ENCODE data around the gene ZSWIM6.
"Not testable (repeated sequence)": the region's sequence is repeated elsewhere in the genome, so short reads cannot be mapped to it uniquely, and the experiment has no call there.

The ZSWIM6 gene

GRCh38 chr5:61386045-61386800 lies 54.2 kb downstream of the ZSWIM6 start:
- Histone ChIP-seq H3K36me3 (ENCODE audit: insufficient read depth, low read length) (no peaks in the 10 kb centered on the region), H3K9me3 (ENCODE audit: control insufficient read depth, insufficient read depth, low read length) (no peaks in the 10 kb centered on the region), H3K9ac (ENCODE audit: low read depth, low read length) (no peak overlapping the region), H3K4me1 (ENCODE audit: insufficient read depth, low read length) (peaks cover 4% of the 10 kb centered on the region; the same call in 1 of the 2 replicates)

- Histone ChIP-seq H3K9me3 (ENCODE audit: control insufficient read depth, insufficient read depth, low read length) (no peaks in the 10 kb centered on the region), H3K9ac (ENCODE audit: low read depth, low read length) (no peak overlapping the region), H3K4me1 (ENCODE audit: insufficient read depth, low read length) (peaks cover 4% of the 10 kb centered on the region; the same call in 1 of the 2 replicates), H3K36me3 (ENCODE audit: insufficient read depth, low read length) (no peaks in the 10 kb centered on the region)
Observed at GRCh38 chr5:61389609-61390008, 57.6 kb downstream of the ZSWIM6 start.

- no peak overlapping the region for H3K9ac ChIP-seq (ENCODE audit: low read depth, low read length)
- H3K9me3 ChIP-seq (ENCODE audit: control insufficient read depth, insufficient read depth, low read length) = no peaks in the 10 kb centered on the region
- no peaks in the 10 kb centered on the region for H3K4me1 ChIP-seq (ENCODE audit: insufficient read depth, low read length)
- H3K36me3 ChIP-seq (ENCODE audit: insufficient read depth, low read length) = no peaks in the 10 kb centered on the region
Observed at GRCh38 chr5:61394078-61394704, 62.1 kb downstream of the ZSWIM6 start.

- H3K4me1 ChIP-seq (ENCODE audit: insufficient read depth, low read length) = no peaks in the 10 kb centered on the region
- no peaks in the 10 kb centered on the region for H3K36me3 ChIP-seq (ENCODE audit: insufficient read depth, low read length)
- no peaks in the 10 kb centered on the region for H3K9me3 ChIP-seq (ENCODE audit: control insufficient read depth, insufficient read depth, low read length)
- H3K9ac ChIP-seq (ENCODE audit: low read depth, low read length) = no peak overlapping the region
Observed at GRCh38 chr5:61394793-61395192, 62.7 kb downstream of the ZSWIM6 start.

- Histone ChIP-seq H3K9me3 (ENCODE audit: control insufficient read depth, insufficient read depth, low read length) (no peaks in the 10 kb centered on the region), H3K4me1 (ENCODE audit: insufficient read depth, low read length) (0 out of 2 replicates have a peak, but pooled peaks cover 5% of the 10 kb centered on the region), H3K36me3 (ENCODE audit: insufficient read depth, low read length) (no peaks in the 10 kb centered on the region), H3K9ac (ENCODE audit: low read depth, low read length) (no peak overlapping the region)
Observed at GRCh38 chr5:61397238-61397637, 65.2 kb downstream of the ZSWIM6 start.

- Histone ChIP-seq H3K4me1 (ENCODE audit: insufficient read depth, low read length) (peaks cover 5% of the 10 kb centered on the region; the same call in 1 of the 2 replicates), H3K36me3 (ENCODE audit: insufficient read depth, low read length) (no peaks in the 10 kb centered on the region), H3K9ac (ENCODE audit: low read depth, low read length) (no peak overlapping the region), H3K9me3 (ENCODE audit: control insufficient read depth, insufficient read depth, low read length) (no peaks in the 10 kb centered on the region)
Observed at GRCh38 chr5:61397937-61398336, 65.9 kb downstream of the ZSWIM6 start.

- H3K36me3 ChIP-seq (ENCODE audit: insufficient read depth, low read length) = no peaks in the 10 kb centered on the region
- peaks cover 5% of the 10 kb centered on the region; the same call in 1 of the 2 replicates for H3K4me1 ChIP-seq (ENCODE audit: insufficient read depth, low read length)
- H3K9me3 ChIP-seq (ENCODE audit: control insufficient read depth, insufficient read depth, low read length) = no peaks in the 10 kb centered on the region
- no peak overlapping the region for H3K9ac ChIP-seq (ENCODE audit: low read depth, low read length)
Observed at GRCh38 chr5:61398440-61398839, 66.4 kb downstream of the ZSWIM6 start.

- H3K36me3 ChIP-seq (ENCODE audit: insufficient read depth, low read length) = no peaks in the 10 kb centered on the region
- no peaks in the 10 kb centered on the region for H3K9me3 ChIP-seq (ENCODE audit: control insufficient read depth, insufficient read depth, low read length)
- no peak overlapping the region for H3K9ac ChIP-seq (ENCODE audit: low read depth, low read length)
- peaks cover 5% of the 10 kb centered on the region; the same call in 1 of the 2 replicates for H3K4me1 ChIP-seq (ENCODE audit: insufficient read depth, low read length)
Observed at GRCh38 chr5:61399679-61400078, 67.6 kb downstream of the ZSWIM6 start.

- H3K9ac ChIP-seq (ENCODE audit: low read depth, low read length) = no peak overlapping the region
- H3K36me3 ChIP-seq (ENCODE audit: insufficient read depth, low read length) = no peaks in the 10 kb centered on the region
- H3K9me3 ChIP-seq (ENCODE audit: control insufficient read depth, insufficient read depth, low read length) = no peaks in the 10 kb centered on the region
- peaks cover 5% of the 10 kb centered on the region; the same call in 1 of the 2 replicates for H3K4me1 ChIP-seq (ENCODE audit: insufficient read depth, low read length)
Observed at GRCh38 chr5:61401726-61402125, 69.7 kb downstream of the ZSWIM6 start.

GRCh38 chr5:61402244-61402823 lies 70.3 kb downstream of the ZSWIM6 start:
- H3K36me3 ChIP-seq (ENCODE audit: insufficient read depth, low read length) = no peaks in the 10 kb centered on the region
- H3K4me1 ChIP-seq (ENCODE audit: insufficient read depth, low read length) = peaks cover 5% of the 10 kb centered on the region; the same call in 1 of the 2 replicates
- H3K9ac ChIP-seq (ENCODE audit: low read depth, low read length) = no peak overlapping the region
- no peaks in the 10 kb centered on the region for H3K9me3 ChIP-seq (ENCODE audit: control insufficient read depth, insufficient read depth, low read length)

- Histone ChIP-seq H3K9me3 (ENCODE audit: control insufficient read depth, insufficient read depth, low read length) (no peaks in the 10 kb centered on the region), H3K36me3 (ENCODE audit: insufficient read depth, low read length) (no peaks in the 10 kb centered on the region), H3K4me1 (ENCODE audit: insufficient read depth, low read length) (peaks cover 10% of the 10 kb centered on the region; the same call in 1 of the 2 replicates), H3K9ac (ENCODE audit: low read depth, low read length) (no peak overlapping the region)
Observed at GRCh38 chr5:61402970-61403900, 71.2 kb downstream of the ZSWIM6 start.

- H3K36me3 ChIP-seq (ENCODE audit: insufficient read depth, low read length) = no peaks in the 10 kb centered on the region
- H3K9ac ChIP-seq (ENCODE audit: low read depth, low read length) = no peak overlapping the region
Observed at GRCh38 chr5:61405511-61406295, 73.6 kb downstream of the ZSWIM6 start.

GRCh38 chr5:61406497-61406896 lies 74.4 kb downstream of the ZSWIM6 start:
- H3K4me1 ChIP-seq (ENCODE audit: insufficient read depth, low read length) = peaks cover 23% of the 10 kb centered on the region

More at GRCh38 chr5:61405511-61406295, 73.6 kb downstream of the ZSWIM6 start:
- peaks cover 22% of the 10 kb centered on the region for H3K4me1 ChIP-seq (ENCODE audit: insufficient read depth, low read length)
- no peaks in the 10 kb centered on the region for H3K9me3 ChIP-seq (ENCODE audit: control insufficient read depth, insufficient read depth, low read length)

More at GRCh38 chr5:61406497-61406896, 74.4 kb downstream of the ZSWIM6 start:
- not testable (repeated sequence) for H3K9me3 ChIP-seq (ENCODE audit: control insufficient read depth, insufficient read depth, low read length); H3K36me3 ChIP-seq (ENCODE audit: insufficient read depth, low read length); H3K9ac ChIP-seq (ENCODE audit: low read depth, low read length)
